Activated CD4-positive, alpha-beta T cell treated with anti-CD3 and anti-CD28 coated beads, Interleukin-2, Interleukin-6, amounts not matched to agents 100 ng/mL and 50 ng/mL, durations not matched to agents 16 hours and 8 hours (primary cell): Measurements from ENCODE around the gene VPS13D.
"Not testable (repeated sequence)": the region's sequence is repeated elsewhere in the genome, so short reads cannot be mapped to it uniquely, and the experiment has no call there.

ENCODE experiments used
- DNase-seq: peaks from one replicate; pipeline ENCODE4 v3.0.0-alpha.2; 2020

The VPS13D gene

GRCh38 chr1:12501661-12502060 is 271.8 kb downstream of the VPS13D start:
- DNase-seq = no peak

GRCh38 chr1:12502336-12503109 is 272.7 kb downstream of the VPS13D start:
- DNase-seq = peak; percentile 68

- DNase-seq = no peak
Observed at GRCh38 chr1:12503709-12504108, 273.9 kb downstream of the VPS13D start.

GRCh38 chr1:12504601-12505000 is 274.8 kb downstream of the VPS13D start:
- no peak for DNase-seq

GRCh38 chr1:12505231-12505630 is 275.4 kb downstream of the VPS13D start:
- no peak for DNase-seq

- no peak for DNase-seq
Observed at GRCh38 chr1:12505639-12506280, 275.9 kb downstream of the VPS13D start.

GRCh38 chr1:12506281-12507280 is 276.8 kb downstream of the VPS13D start:
- DNase-seq = no peak

GRCh38 chr1:12507631-12508030 is 277.8 kb downstream of the VPS13D start:
- DNase-seq = no peak

GRCh38 chr1:12508849-12509248 is 279.0 kb downstream of the VPS13D start:
- no peak for DNase-seq

GRCh38 chr1:12511128-12511484 is 281.3 kb downstream of the VPS13D start:
- DNase-seq = no peak

GRCh38 chr1:12511516-12512468 is 282.0 kb downstream of the VPS13D start:
- DNase-seq = no peak

- DNase-seq = no peak
Observed at GRCh38 chr1:12513181-12513580, 283.4 kb downstream of the VPS13D start.

- DNase-seq = no peak
Observed at GRCh38 chr1:12514590-12514989, 284.8 kb downstream of the VPS13D start.

- no peak for DNase-seq
Observed at GRCh38 chr1:12515234-12515633, 285.4 kb downstream of the VPS13D start.

GRCh38 chr1:12516741-12517140 is 286.9 kb downstream of the VPS13D start:
- DNase-seq = no peak

GRCh38 chr1:12518931-12519692 is 289.3 kb downstream of the VPS13D start:
- peak; percentile 75 for DNase-seq

GRCh38 chr1:12519693-12520364 is 290.0 kb downstream of the VPS13D start:
- no peak for DNase-seq

- no peak for DNase-seq
Observed at GRCh38 chr1:12521096-12521495, 291.3 kb downstream of the VPS13D start.

- DNase-seq = not testable (repeated sequence)
Observed at GRCh38 chr1:12522780-12523179, 292.9 kb downstream of the VPS13D start.

GRCh38 chr1:12524266-12524665 is 294.4 kb downstream of the VPS13D start:
- DNase-seq = no peak
